H1 (cell line): ENCODE data around the gene ALDH5A1. TPM values are rescaled to one million over a fixed set of nuclear protein-coding genes. Genes with fewer than 3 reads are reported as not detected.

Source experiments
- CTCF ChIA-PET: fragments of 300-600 bp; sonication (Branson Sonifier 250); formaldehyde crosslinking; loops from one replicate; lab custom pipeline; 2021; ENCODE audit not compliant: partially characterized antibody; lab: Charles Lee
- POLR2A ChIA-PET: fragments of 300-600 bp; sonication (Branson Sonifier 250); formaldehyde crosslinking; loops from one replicate; lab custom pipeline; 2021; ENCODE audit warnings: inconsistent platforms; ENCODE audit not compliant: partially characterized antibody; lab: Charles Lee
- DNase-seq, 2 experiments: peaks; one replicate each; pipeline versions ENCODE4 v3.0.0 to v3.0.0-alpha.2; 2010 to 2022; ENCODE audit warnings: low spot score in 2 of 2, low read depth in 1 of 2, mixed read lengths in 1 of 2
- FAIRE-seq: peaks from 2 replicates; lab custom pipeline; 2011; peaks lifted over from hg19 to GRCh38; lab: Jason Lieb, UNC
- H2AFZ ChIP-seq: 2 replicates; pipeline ENCODE4 v1.8.1; 2012; ENCODE audit warnings: low read length, inconsistent platforms
- H2AK5ac ChIP-seq: 2 replicates; pipeline ENCODE4 v1.6.1; 2013; ENCODE audit warnings: low read depth, low read length
- H2BK120ac ChIP-seq: replicated peaks from 2 replicates; pipeline ENCODE3; 2013; ENCODE audit warnings: low read depth, low read length, inconsistent platforms
- H2BK12ac ChIP-seq: 2 replicates; pipeline ENCODE4 v1.6.1; 2013; ENCODE audit warnings: low read depth, low read length
- H2BK15ac ChIP-seq: 2 replicates; pipeline ENCODE4 v1.6.1; 2013; ENCODE audit warnings: low read length
- H2BK20ac ChIP-seq: 2 replicates; pipeline ENCODE4 v1.6.1; 2013; ENCODE audit warnings: low read length
- H2BK5ac ChIP-seq: 2 replicates; pipeline ENCODE4 v1.6.1; 2013; ENCODE audit warnings: low read depth, low read length
- H3K14ac ChIP-seq: 2 replicates; pipeline ENCODE4 v1.6.1; 2013; ENCODE audit warnings: inconsistent platforms; ENCODE audit not compliant: insufficient read length
- H3K18ac ChIP-seq: 2 replicates; pipeline ENCODE4 v1.6.1; 2013; ENCODE audit warnings: low read length; ENCODE audit errors: extremely low read depth
- H3K23ac ChIP-seq: 2 replicates; pipeline ENCODE4 v1.6.1; 2013; ENCODE audit warnings: inconsistent platforms; ENCODE audit not compliant: insufficient read length
- H3K23me2 ChIP-seq: 2 replicates; pipeline ENCODE4 v1.6.1; 2013; ENCODE audit warnings: low read depth, low read length
- H3K27ac ChIP-seq: 2 replicates; pipeline ENCODE4 v1.6.1; 2011; ENCODE audit warnings: low read depth, low read length, inconsistent platforms
- H3K27me3 ChIP-seq, 4 experiments: replicated peaks in 1 of 4; 1 replicate in 1 of 4; 2 replicates in 3 of 4; pipeline versions ENCODE4 v1.6.1 to v1.8.1; 2011 to 2013; ENCODE audit warnings: low read length in 3 of 4, mild to moderate bottlenecking in 3 of 4, inconsistent platforms in 2 of 4, mixed read lengths in 2 of 4, moderate library complexity in 1 of 4; ENCODE audit not compliant: control insufficient read depth in 3 of 4, insufficient read depth in 3 of 4; ENCODE audit errors: extremely low read depth in 1 of 4
- H3K36me3 ChIP-seq, 4 experiments: 2 replicates each; pipeline versions ENCODE4 v1.6.1 to v1.8.1; 2011 to 2013; ENCODE audit warnings: mild to moderate bottlenecking in 4 of 4, low read length in 3 of 4, moderate library complexity in 2 of 4, control low read depth in 1 of 4, inconsistent platforms in 1 of 4; ENCODE audit not compliant: insufficient read depth in 4 of 4, control insufficient read depth in 2 of 4
- H3K4ac ChIP-seq: replicated peaks from 2 replicates; pipeline ENCODE3; 2013; ENCODE audit warnings: low read length, low read depth, mixed read lengths, inconsistent platforms; ENCODE audit not compliant: insufficient read length
- H3K4me1 ChIP-seq, 4 experiments: replicated peaks in 1 of 4; 1 replicate in 1 of 4; 2 replicates in 3 of 4; pipeline versions ENCODE4 v1.6.1 to v1.8.1; 2011 to 2013; ENCODE audit warnings: low read length in 3 of 4, inconsistent platforms in 2 of 4, mixed read lengths in 1 of 4; ENCODE audit not compliant: insufficient read depth in 4 of 4, control insufficient read depth in 3 of 4
- H3K4me2 ChIP-seq, 2 experiments: 2 replicates each; pipeline versions ENCODE4 v1.6.1 to v1.8.1; 2011 to 2013; ENCODE audit warnings: low read depth in 2 of 2, low read length in 2 of 2, control low read depth in 1 of 2, inconsistent platforms in 1 of 2, mild to moderate bottlenecking in 1 of 2; ENCODE audit not compliant: insufficient read depth in 1 of 2
- H3K4me3 ChIP-seq, 4 experiments: fragments of 200-600, 300-600 bp in 1 of 4; sonication (generic), shearing (Covaris generic), sonication (Bioruptor Twin) in 1 of 4; 2 replicates each; pipeline versions ENCODE4 v1.5.1 to v1.8.1; 2011 to 2016; ENCODE audit warnings: low read length in 4 of 4, low read depth in 3 of 4, control low read depth in 2 of 4, inconsistent platforms in 2 of 4, mild to moderate bottlenecking in 2 of 4, mixed read lengths in 1 of 4, moderate library complexity in 1 of 4; ENCODE audit not compliant: insufficient read depth in 2 of 4; ENCODE audit errors: extremely low read depth in 1 of 4
- H3K56ac ChIP-seq: replicated peaks from 2 replicates; pipeline ENCODE3; 2013; ENCODE audit warnings: low read depth, mild to moderate bottlenecking, mixed read lengths, low read length, inconsistent platforms; ENCODE audit not compliant: insufficient read length
- H3K79me1 ChIP-seq: 2 replicates; pipeline ENCODE4 v1.6.1; 2013; ENCODE audit warnings: low read depth, low read length, control low read depth
- H3K79me2 ChIP-seq, 2 experiments: 2 replicates each; pipeline versions ENCODE4 v1.6.1 to v1.8.1; 2012 to 2013; ENCODE audit warnings: low read length in 2 of 2, mild to moderate bottlenecking in 2 of 2, inconsistent platforms in 1 of 2; ENCODE audit not compliant: insufficient read depth in 2 of 2, control insufficient read depth in 1 of 2
- H3K9ac ChIP-seq, 4 experiments: replicated peaks in 1 of 4; 1 replicate in 1 of 4; 2 replicates in 3 of 4; pipeline versions ENCODE4 v1.6.1 to v1.8.1; 2011 to 2013; ENCODE audit warnings: low read depth in 3 of 4, low read length in 3 of 4, control low read depth in 2 of 4, mild to moderate bottlenecking in 2 of 4, moderate library complexity in 2 of 4, inconsistent platforms in 1 of 4; ENCODE audit errors: extremely low read depth in 1 of 4
- H3K9me3 ChIP-seq, 2 experiments: 2 replicates each; pipeline versions ENCODE4 v1.6.1 to v1.8.1; 2012 to 2013; ENCODE audit warnings: mild to moderate bottlenecking in 2 of 2, moderate library complexity in 2 of 2, control low read depth in 1 of 2, inconsistent platforms in 1 of 2, low read depth in 1 of 2, low read length in 1 of 2, mixed read lengths in 1 of 2; ENCODE audit not compliant: insufficient read depth in 2 of 2
- H4K20me1 ChIP-seq, 2 experiments: replicated peaks in 1 of 2; 2 replicates each; pipeline versions ENCODE3 to v1.8.1; 2011 to 2013; ENCODE audit warnings: inconsistent platforms in 2 of 2, low read length in 2 of 2, mild to moderate bottlenecking in 1 of 2; ENCODE audit not compliant: insufficient read depth in 2 of 2, control insufficient read depth in 1 of 2
- H4K5ac ChIP-seq: 2 replicates; pipeline ENCODE4 v1.6.1; 2013; ENCODE audit warnings: low read length, low read depth, mixed read lengths, inconsistent platforms; ENCODE audit not compliant: insufficient read length
- H4K8ac ChIP-seq: 2 replicates; pipeline ENCODE4 v1.8.0; 2013; ENCODE audit warnings: mild to moderate bottlenecking, moderate library complexity, low read length, inconsistent platforms; ENCODE audit not compliant: insufficient read depth; ENCODE audit errors: extremely low read depth
- H4K91ac ChIP-seq: replicated peaks from 2 replicates; pipeline ENCODE3; 2013; ENCODE audit warnings: low read length, mixed read lengths, inconsistent platforms; ENCODE audit not compliant: insufficient read length
- KDM1A ChIP-seq: fragments of 200-600, 300-600 bp; sonication (generic); IDR thresholded peaks from 2 replicates; pipeline ENCODE4 v1.7.1; 2016; ENCODE audit warnings: mild to moderate bottlenecking, low read length, borderline replicate concordance
- WGBS, 2 experiments: shearing (Covaris generic) in 1 of 2; methylation state at CpG; one replicate each; pipeline versions ENCODE4 v1.1.6 to v1.1.7; 2013 to 2015; ENCODE audit warnings: low lambda C conversion rate in 2 of 2, mixed read lengths in 2 of 2, inconsistent platforms in 1 of 2, low coverage in 1 of 2, missing lambda C conversion rate in 1 of 2; ENCODE audit not compliant: insufficient replicate concordance in 2 of 2, insufficient coverage in 1 of 2, insufficient read length in 1 of 2; ENCODE audit errors: extremely low coverage in 1 of 2, missing lambda C conversion rate in 1 of 2; 5-methylcytosine and 5-hydroxymethylcytosine counted together
- polyA plus RNA-seq, 7 experiments: library from polyadenylated mRNA; depleted of rRNA in 3 of 7; stranded (reverse) in 5 of 7; unstranded in 2 of 7; fragments of >200 nt in 5 of 7; fragments of 200-250 nt in 2 of 7; gene quantifications; 1 replicate in 5 of 7; 2 replicates in 1 of 7; 4 replicates in 1 of 7; pipeline versions ENCODE4 v1.2.1 to v1.2.3, GENCODE V29; 2011 to 2013; ENCODE audit warnings: missing spikeins in 2 of 7, mixed read lengths in 2 of 7
- total RNA-seq: library from RNA; stranded (reverse); fragmentation: NEBNext Ultra II Directional; extraction: Animal tissue kit (Norgen Biotek cat#: 25700); gene quantifications from 2 replicates; pipeline ENCODE4 v1.2.1, GENCODE V29; 2021

The ALDH5A1 gene
- total and polyA plus RNA-seq, 2 of the 8 experiments (the other 6 are each of a cell fraction or from before 2014, with no cell fraction given) = 1.5 to 2.4 TPM

- Histone ChIP-seq H2AFZ (no peak overlapping the region), H3K27me3 (no peaks in the 10 kb centered on the region), H3K4me1 (no peaks in the 10 kb centered on the region), H3K4me2 (no peak overlapping the region), H3K56ac (no peak overlapping the region), H2AK5ac (no peak overlapping the region), H4K91ac (no peak overlapping the region), H4K5ac (no peak overlapping the region), H2BK12ac (no peak overlapping the region), H3K27ac (no peak overlapping the region), H2BK120ac (no peak overlapping the region), H3K9ac (no peak overlapping the region), H3K4me3 (no peak overlapping the region), H2BK5ac (no peak overlapping the region), H3K18ac (no peak overlapping the region), H3K79me1 (no peaks in the 10 kb centered on the region), H4K20me1 (no peaks in the 10 kb centered on the region), H3K79me2 (no peaks in the 10 kb centered on the region), H4K8ac (no peak overlapping the region), H3K4ac (no peak overlapping the region), H3K23me2 (no peaks in the 10 kb centered on the region), H3K9me3 (no peaks in the 10 kb centered on the region), H2BK20ac (no peak overlapping the region), H3K23ac (no peak overlapping the region), H3K14ac (no peak overlapping the region), H3K36me3 (no peaks in the 10 kb centered on the region), H2BK15ac (no peak overlapping the region)
- POLR2A ChIA-PET = interaction anchor here (0.5 to 1.7 kb wide), 2 partner anchors 8 to 15 kb away, joined by 3 read pairs; no protein-coding TSS in a partner anchor
- FAIRE-seq (no peak), DNase-seq (no peak)
- no peak for TF ChIP-seq KDM1A
- CTCF ChIA-PET = interaction anchor here (0.6 to 1.4 kb wide), 4 partner anchors 11 to 39 kb away, joined by 3 to 5 read pairs (median 4); no protein-coding TSS in a partner anchor
- WGBS, 2 experiments = 70% methylated on average over 4 of the region's 4 CpGs; no CpG with 5 or more reads in 1 of the 2 experiments
These were observed 39.7 kb upstream of the ALDH5A1 start for GRCh38 chr6:24455061-24455460.
